Measurements from ENCODE around the gene CARS1.

The CARS1 gene

GRCh38 chr11:3037945-3038271 lies 19.3 kb downstream of the CARS1 start:
- H3K9me3 ChIP-seq (ENCODE audit: insufficient read depth, low read length), result no peaks in the 10 kb centered on the region
- H2AFZ ChIP-seq (ENCODE audit: low read depth, low read length, severe bottlenecking), result no peak overlapping the region
- H3K4me2 ChIP-seq (ENCODE audit: low read depth, low read length, poor library complexity, severe bottlenecking), result no peak overlapping the region
- no peak overlapping the region for H3K4me3 ChIP-seq (ENCODE audit: insufficient read depth, low read length, poor library complexity, severe bottlenecking)
- no peaks in the 10 kb centered on the region for H3K9me2 ChIP-seq (replicated peaks; ENCODE audit: insufficient read depth, low read length)
- no peaks in the 10 kb centered on the region for H4K20me1 ChIP-seq (ENCODE audit: low read depth, low read length)
- H3K79me2 ChIP-seq (ENCODE audit: insufficient read depth, low read length), result no peaks in the 10 kb centered on the region
- H3K27ac ChIP-seq (ENCODE audit: low read depth, low read length), result no peak overlapping the region
- H3K9ac ChIP-seq (ENCODE audit: low read length), result no peak overlapping the region
- H3K36me3 ChIP-seq (ENCODE audit: low read length), result peaks cover 9% of the 10 kb centered on the region
- no peaks in the 10 kb centered on the region for H3K27me3 ChIP-seq (ENCODE audit: low read length)
- TF ChIP-seq EZH2phosphoT487 (conservative IDR thresholded peaks at IDR 0.05; ENCODE audit: low read length), result no peak
- H3F3A ChIP-seq (ENCODE audit: insufficient read depth), result no peaks in the 10 kb centered on the region

DNA sequence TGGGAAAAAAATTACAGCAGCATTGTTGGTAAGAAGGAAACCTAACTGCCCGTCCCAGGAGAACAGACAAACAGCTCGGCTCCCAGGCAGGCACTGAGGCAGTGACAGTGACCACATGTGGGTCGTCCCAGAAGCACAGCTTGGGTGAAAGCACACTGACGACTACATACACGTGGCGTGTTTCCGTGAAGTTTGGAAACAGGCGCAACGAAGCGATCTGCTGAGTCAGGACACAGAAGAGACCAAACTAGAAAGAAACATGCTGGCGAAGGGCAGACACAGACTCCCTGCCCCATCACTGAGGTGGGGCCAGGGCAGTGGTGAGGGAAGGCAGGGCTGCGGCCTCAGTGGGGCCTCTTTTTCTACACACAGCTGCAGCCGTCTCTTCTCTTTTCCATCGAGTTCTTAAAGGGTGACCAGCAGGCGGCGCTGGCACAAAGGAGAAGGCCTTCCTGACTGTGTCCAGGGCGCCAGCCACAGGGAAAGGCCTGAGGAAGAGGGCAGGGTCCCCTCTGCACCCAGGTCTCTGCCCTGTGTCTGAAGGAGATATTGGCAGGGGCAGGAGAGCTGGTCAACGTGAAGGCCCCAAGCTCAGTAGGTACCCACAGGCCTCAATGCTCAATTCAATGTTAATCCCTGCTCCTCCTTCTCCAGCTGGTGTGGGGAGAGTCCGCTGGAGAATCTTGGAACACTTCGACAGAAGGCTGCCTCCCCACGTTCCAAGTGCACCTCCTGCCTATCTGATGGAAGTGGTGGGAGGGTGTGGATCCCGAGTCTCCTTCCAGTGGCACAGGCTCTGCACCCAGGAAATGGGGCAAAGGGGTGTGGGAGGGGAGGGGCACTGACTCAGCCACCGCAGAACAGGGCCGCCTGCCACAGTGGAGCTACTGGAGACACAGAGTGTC lies 19.9 kb downstream of the CARS1 start:
- Histone ChIP-seq H3K36me3 (ENCODE audit: low read length) (peaks cover 9% of the 10 kb centered on the region), H3K9me2 (replicated peaks; ENCODE audit: insufficient read depth, low read length) (no peaks in the 10 kb centered on the region), H3K79me2 (ENCODE audit: insufficient read depth, low read length) (no peaks in the 10 kb centered on the region), H3K27ac (ENCODE audit: low read depth, low read length) (no peak overlapping the region), H3F3A (ENCODE audit: insufficient read depth) (no peaks in the 10 kb centered on the region), H3K4me2 (ENCODE audit: low read depth, low read length, poor library complexity, severe bottlenecking) (no peak overlapping the region), H3K4me3 (ENCODE audit: insufficient read depth, low read length, poor library complexity, severe bottlenecking) (no peak overlapping the region), H3K9me3 (ENCODE audit: insufficient read depth, low read length) (no peaks in the 10 kb centered on the region), H4K20me1 (ENCODE audit: low read depth, low read length) (no peaks in the 10 kb centered on the region), H3K9ac (ENCODE audit: low read length) (no peak overlapping the region), H3K27me3 (ENCODE audit: low read length) (no peaks in the 10 kb centered on the region), H2AFZ (ENCODE audit: low read depth, low read length, severe bottlenecking) (no peak overlapping the region)
- TF ChIP-seq EZH2phosphoT487 (conservative IDR thresholded peaks at IDR 0.05; ENCODE audit: low read length), result no peak
- peak; percentile 93 for TF ChIP-seq CTCF (IDR thresholded peaks at IDR 0.05; ENCODE audit: insufficient read depth, low read length, poor library complexity, severe bottlenecking)

DNA sequence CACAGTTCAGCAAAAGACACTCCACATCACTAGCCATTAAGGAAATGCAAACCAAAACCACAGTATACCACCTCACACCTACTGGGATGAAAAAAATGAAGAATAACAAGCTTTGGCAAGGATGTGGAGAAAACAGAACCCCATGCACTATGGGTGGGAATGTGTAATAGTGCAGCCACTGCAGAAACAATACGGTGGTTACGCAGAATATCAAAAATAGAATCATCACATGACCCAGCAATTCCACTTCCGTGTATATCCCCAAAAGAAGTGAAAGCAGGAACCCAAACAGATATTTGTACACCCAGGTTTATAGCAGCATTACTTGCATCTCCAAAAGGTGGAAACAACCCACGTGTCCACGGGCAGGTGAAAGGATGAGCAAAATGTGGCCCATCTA lies 20.8 kb downstream of the CARS1 start:
- no peak overlapping the region for H2AFZ ChIP-seq (ENCODE audit: low read depth, low read length, severe bottlenecking)
- no peak overlapping the region for H3K27ac ChIP-seq (ENCODE audit: low read depth, low read length)
- H3K36me3 ChIP-seq (ENCODE audit: low read length), result peaks cover 9% of the 10 kb centered on the region
- no peaks in the 10 kb centered on the region for H3F3A ChIP-seq (ENCODE audit: insufficient read depth)
- TF ChIP-seq CTCF (IDR thresholded peaks at IDR 0.05; ENCODE audit: insufficient read depth, low read length, poor library complexity, severe bottlenecking) (no peak), EZH2phosphoT487 (conservative IDR thresholded peaks at IDR 0.05; ENCODE audit: low read length) (no peak)
- no peak overlapping the region for H3K9ac ChIP-seq (ENCODE audit: low read length)
- no peaks in the 10 kb centered on the region for H3K9me3 ChIP-seq (ENCODE audit: insufficient read depth, low read length)
- no peaks in the 10 kb centered on the region for H3K79me2 ChIP-seq (ENCODE audit: insufficient read depth, low read length)
- no peaks in the 10 kb centered on the region for H3K9me2 ChIP-seq (replicated peaks; ENCODE audit: insufficient read depth, low read length)
- H3K27me3 ChIP-seq (ENCODE audit: low read length), result no peaks in the 10 kb centered on the region
- H4K20me1 ChIP-seq (ENCODE audit: low read depth, low read length), result no peaks in the 10 kb centered on the region
- no peak overlapping the region for H3K4me2 ChIP-seq (ENCODE audit: low read depth, low read length, poor library complexity, severe bottlenecking)
- no peak overlapping the region for H3K4me3 ChIP-seq (ENCODE audit: insufficient read depth, low read length, poor library complexity, severe bottlenecking)

- no peak overlapping the region for H3K9ac ChIP-seq (ENCODE audit: low read length)
- H3K4me3 ChIP-seq (ENCODE audit: insufficient read depth, low read length, poor library complexity, severe bottlenecking), result no peak overlapping the region
- H3K27ac ChIP-seq (ENCODE audit: low read depth, low read length), result no peak overlapping the region
- no peak overlapping the region for H2AFZ ChIP-seq (ENCODE audit: low read depth, low read length, severe bottlenecking)
- no peak overlapping the region for H3K4me2 ChIP-seq (ENCODE audit: low read depth, low read length, poor library complexity, severe bottlenecking)
- no peaks in the 10 kb centered on the region for H3K9me3 ChIP-seq (ENCODE audit: insufficient read depth, low read length)
- no peaks in the 10 kb centered on the region for H4K20me1 ChIP-seq (ENCODE audit: low read depth, low read length)
- H3K36me3 ChIP-seq (ENCODE audit: low read length), result peaks cover 9% of the 10 kb centered on the region
- TF ChIP-seq EZH2phosphoT487 (conservative IDR thresholded peaks at IDR 0.05; ENCODE audit: low read length), result no peak
- no peak for TF ChIP-seq CTCF (IDR thresholded peaks at IDR 0.05; ENCODE audit: insufficient read depth, low read length, poor library complexity, severe bottlenecking)
- H3K27me3 ChIP-seq (ENCODE audit: low read length), result no peaks in the 10 kb centered on the region
- H3K9me2 ChIP-seq (replicated peaks; ENCODE audit: insufficient read depth, low read length), result no peaks in the 10 kb centered on the region
- no peaks in the 10 kb centered on the region for H3K79me2 ChIP-seq (ENCODE audit: insufficient read depth, low read length)
- H3F3A ChIP-seq (ENCODE audit: insufficient read depth), result no peaks in the 10 kb centered on the region
Observed at GRCh38 chr11:3035333-3035732, 21.9 kb downstream of the CARS1 start.
